Measurements from ENCODE around the gene F7.
A peak's percentile ranks its signal among the peaks of the same experiment; 100 is the strongest.

Gene F7

DNA sequence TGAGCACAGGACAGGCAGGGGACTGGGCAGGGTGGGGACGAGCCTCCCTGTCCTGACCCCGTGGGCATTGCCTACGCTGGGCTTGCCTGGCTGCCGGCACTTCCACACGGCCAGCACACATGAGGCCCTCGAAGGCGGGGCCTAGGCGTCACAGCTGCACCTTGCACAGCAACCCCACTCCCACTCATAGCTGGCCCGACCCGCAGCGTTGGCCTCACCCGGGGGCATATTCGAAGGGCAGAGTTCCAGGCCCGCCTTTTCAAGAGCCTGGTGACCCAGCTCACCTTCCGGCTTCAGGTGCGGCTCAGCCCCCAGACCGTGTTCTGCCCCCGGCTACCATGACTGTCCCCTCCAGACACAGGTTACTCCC is 36.0 kb downstream of the F7 start:
- no peak for DNase-seq

DNA sequence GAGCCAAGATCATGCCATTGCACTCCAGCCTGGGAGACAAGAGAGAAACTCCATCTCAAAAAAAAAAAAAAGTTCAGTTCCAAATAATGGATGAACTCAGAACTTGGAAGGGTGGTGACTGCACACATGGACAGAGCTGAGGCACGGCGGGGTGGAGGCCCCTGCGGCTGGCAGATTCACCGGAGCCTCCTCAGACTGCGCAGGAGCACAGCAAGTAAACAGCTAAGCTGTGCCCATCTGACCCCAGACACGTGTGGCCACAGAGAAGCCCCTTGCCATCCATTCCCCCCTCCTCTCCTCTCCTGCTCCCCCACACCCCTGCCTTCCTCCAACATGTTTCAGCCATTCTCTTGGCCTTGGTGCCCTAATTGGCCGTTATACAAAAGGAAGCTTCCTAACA is 37.3 kb downstream of the F7 start:
- DNase-seq: no peak

DNA sequence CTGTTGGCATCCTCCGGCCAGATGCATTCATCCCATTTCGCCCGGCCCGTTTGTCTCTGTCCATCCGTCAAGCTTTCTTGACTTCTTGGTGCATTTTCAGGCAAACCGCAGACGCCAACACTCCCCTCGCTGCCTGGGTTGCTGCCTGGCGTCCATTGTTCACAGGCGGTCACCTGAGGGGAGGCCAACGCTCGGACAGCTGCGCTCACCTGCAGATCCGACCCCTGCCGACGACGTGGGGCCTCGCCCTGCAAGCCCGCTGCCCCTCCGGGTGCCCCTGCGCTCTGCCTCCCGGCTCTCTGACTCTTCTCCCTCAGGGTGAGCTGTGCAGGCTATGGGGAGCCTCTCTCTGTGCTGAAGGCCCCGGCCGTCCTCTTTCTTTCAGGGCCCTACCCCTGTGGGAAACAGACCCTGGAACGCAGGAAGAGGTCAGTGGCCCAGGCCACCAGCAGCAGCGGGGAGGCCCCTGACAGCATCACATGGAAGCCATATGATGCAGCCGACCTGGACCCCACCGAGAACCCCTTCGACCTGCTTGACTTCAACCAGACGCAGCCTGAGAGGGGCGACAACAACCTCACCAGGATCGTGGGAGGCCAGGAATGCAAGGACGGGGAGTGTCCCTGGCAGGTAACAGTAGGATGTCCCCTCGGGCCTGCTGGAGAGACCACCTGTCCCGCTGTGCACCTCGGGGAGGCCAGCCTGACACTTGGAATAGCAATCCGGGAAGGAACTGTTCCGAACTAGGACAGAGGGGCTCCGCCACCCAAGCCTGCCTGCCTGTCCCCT is 38.1 kb downstream of the F7 start:
- DNase-seq: no peak

DNA sequence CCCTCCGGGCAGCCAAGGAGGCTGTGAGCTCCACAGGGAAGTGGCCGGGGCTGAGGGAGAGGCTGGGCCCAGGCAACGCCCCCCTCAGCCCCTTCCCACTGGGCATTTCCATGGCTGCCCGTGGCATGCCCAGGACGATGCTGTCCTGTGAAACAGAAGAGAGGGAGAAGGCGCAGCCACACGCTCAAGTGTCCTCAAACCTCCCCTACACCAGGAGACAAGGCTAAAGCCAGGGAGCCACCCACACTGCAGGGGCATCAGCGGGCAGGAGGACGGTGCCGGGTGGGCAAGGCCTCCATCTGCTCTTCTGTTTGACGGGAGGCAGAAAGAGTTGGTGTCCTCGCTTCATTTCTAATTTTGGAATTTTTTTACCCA is 38.7 kb downstream of the F7 start:
- DNase-seq: no peak

DNA sequence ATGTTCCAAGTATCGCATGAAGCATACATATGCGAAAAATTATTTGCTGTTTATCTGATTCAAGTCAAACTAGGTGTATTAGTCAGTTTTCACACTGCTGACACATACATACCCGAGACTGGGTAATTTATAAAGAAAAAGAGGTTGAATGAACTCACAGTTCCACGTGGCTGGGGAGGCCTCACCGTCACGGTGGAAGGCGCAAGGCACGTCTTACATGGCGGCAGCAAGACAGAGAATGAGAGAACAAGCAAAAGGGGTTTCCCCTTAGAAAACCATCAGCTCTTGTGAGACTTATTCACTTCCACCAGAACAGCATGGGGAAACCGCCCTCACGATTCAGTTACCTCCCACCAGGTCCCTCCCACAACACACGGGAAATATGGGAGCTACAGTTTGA is 39.9 kb downstream of the F7 start:
- DNase-seq: no peak

DNA sequence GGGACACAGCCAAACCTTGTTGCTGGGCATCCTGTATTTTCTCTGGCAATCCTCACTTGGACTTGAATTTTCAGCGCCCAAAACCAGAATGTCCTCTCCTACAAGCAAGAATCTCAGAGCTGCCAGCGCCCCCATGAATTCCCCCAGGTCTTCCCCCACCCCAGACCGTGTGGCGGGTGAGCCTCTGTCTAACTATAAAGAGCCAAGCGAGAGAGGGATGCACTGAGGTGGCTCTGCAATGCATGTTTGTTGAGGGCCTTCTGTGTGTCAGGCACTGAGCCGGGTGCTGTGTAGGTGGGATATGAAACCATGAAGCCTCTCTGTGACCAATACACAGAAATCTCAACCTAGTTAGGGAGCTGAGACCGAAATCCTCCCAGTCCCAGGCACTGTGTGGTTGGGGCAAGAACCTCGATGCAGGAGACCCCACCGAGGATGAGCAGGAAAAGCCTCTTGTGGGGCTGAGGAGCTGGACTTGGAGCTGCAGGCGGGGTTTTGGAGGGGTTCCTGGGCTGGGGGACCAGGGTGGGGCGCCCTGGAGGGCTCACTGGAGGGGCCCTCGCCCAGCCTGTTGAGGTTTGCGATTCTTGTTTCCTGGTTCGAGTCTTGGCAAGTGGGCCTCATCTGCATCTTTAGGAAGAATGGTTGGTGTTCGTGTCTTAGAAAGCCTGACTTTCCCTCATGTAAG is 40.5 kb downstream of the F7 start:
- no peak for DNase-seq

DNA sequence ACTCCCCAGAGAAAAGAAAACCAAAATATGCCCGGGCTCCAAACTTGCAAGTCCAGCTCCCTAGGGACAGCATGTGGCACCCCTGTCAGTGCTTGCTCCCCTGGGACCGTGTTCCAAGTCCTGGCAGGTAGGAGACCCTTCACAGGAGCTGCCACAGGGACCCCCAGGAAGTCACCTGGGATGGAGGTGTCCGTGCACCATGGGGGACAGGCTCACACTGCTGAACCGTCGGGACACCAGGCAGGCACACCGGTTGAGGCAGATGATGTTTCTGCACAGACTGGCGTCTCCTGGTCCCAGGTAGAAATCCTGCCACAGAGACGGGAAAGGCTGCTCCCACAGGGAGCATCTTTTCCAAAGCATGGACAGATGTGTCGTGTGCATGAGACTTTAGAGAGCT is 41.2 kb downstream of the F7 start:
- no peak for DNase-seq

DNA sequence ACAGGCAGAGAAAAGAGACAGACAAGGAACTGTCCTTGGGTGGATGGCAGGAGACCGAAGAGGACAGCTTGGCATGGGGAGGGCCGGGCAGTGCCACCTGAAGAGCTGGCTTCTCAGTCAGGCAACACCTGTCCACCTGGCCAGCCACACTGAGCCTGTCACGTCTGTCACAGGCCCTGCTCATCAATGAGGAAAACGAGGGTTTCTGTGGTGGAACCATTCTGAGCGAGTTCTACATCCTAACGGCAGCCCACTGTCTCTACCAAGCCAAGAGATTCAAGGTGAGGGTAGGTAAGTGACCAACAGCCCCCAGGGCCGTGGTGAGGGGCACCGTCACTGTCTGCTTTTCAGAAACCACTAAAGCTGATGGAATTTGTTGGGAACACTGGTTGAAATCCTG is 41.6 kb downstream of the F7 start:
- DNase-seq: no peak

DNA sequence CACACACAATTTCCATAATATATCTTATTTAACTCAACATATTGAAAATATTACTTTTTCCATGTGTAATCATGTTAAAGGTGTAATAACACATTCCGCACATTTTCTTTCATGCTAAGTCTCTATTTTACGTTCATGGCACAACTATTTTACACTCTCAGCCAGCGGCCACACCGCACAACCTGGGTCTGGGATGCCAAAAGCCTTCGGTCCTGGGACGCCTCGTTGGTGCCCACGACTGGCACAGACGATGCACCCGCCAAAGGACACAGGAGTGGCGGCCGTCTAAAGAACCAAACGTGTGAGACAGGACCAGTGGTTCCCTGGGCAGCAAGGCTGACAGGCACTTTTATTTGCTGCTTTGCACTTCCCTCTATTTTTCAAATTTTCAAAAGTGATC is 42.8 kb downstream of the F7 start:
- no peak for DNase-seq

DNA sequence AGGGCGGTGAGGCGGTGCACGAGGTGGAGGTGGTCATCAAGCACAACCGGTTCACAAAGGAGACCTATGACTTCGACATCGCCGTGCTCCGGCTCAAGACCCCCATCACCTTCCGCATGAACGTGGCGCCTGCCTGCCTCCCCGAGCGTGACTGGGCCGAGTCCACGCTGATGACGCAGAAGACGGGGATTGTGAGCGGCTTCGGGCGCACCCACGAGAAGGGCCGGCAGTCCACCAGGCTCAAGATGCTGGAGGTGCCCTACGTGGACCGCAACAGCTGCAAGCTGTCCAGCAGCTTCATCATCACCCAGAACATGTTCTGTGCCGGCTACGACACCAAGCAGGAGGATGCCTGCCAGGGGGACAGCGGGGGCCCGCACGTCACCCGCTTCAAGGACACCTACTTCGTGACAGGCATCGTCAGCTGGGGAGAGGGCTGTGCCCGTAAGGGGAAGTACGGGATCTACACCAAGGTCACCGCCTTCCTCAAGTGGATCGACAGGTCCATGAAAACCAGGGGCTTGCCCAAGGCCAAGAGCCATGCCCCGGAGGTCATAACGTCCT is 43.4 kb downstream of the F7 start:
- no peak for DNase-seq

DNA sequence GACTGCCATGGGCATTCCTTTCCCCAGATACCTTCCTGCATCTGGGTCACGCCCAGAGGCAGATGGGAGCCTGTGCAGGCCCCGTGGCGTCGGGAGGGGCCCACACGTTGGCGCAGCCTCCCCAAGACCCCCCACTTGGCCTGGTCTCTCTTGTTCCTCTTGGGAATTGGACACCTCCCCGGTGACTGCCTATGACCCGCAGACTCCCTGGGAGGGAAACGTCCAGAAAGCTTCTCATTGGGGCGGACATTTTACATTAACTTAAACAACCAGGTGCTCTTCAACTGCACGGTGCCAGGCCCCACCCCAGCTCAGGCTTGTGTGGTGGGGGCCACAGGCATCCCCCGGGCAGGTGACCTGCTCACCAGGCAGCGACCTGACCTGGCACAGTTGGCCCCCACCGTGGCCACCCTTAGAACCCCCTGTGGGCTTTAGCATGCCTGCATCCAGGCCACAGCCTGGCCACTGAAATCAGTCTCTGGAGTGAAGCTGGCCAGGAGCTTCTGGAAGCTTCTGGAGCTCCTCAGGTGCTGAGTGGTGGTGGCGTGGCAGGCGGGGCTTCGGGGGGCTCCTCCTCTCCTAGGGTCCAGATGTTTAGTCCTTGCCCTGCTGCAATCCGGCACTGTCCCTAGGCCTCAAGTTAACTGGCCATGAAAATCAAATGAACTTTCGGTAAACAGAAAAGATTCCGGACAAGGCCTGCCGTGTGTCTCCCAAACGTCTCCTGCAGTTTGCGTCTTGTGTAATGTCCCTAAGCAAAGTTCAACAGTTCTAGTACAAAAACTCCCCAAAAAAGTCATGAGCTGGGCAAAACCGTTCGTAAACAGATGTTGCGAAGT is 44.3 kb downstream of the F7 start:
- no peak for DNase-seq

DNA sequence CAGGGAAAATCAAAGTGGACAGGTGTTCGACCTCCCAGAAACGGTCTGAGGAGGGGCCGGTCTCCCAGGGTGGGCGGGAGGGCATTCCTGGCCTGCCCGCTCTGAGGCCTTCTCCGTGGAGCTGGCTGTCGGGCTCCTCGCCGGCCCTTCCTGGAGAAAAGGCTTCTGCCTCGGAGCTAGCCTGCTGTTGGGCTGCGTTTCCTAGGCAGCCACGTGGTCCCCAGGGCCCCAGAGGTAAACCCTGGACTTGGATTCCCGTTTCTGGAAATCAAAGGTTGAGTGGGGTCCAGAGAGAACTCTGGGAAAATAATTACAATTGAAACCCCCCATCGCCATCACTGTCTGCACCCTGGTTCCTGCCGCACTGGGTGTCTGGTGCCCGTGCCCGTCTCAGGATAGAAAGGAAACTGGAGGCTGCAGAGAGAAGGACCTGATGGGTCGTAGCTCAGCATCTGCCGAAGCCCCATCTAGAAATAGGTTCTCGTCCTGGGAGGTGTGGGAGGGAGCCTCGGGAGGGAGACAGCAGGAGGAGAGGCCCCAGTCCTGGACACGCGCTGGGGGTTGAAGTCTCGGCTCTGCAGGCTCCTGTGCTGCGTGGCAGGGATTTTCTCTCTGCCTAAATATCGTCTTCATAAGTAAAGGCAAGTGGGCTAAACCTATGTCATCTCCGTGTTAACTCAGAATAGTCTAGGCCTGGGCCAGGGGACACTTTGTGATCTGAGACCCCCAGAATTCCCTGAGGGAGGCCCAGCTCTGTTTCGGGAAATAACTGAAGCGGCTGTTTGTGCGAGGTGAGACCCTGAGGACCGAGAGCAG is 45.2 kb downstream of the F7 start:
- no peak for DNase-seq

DNA sequence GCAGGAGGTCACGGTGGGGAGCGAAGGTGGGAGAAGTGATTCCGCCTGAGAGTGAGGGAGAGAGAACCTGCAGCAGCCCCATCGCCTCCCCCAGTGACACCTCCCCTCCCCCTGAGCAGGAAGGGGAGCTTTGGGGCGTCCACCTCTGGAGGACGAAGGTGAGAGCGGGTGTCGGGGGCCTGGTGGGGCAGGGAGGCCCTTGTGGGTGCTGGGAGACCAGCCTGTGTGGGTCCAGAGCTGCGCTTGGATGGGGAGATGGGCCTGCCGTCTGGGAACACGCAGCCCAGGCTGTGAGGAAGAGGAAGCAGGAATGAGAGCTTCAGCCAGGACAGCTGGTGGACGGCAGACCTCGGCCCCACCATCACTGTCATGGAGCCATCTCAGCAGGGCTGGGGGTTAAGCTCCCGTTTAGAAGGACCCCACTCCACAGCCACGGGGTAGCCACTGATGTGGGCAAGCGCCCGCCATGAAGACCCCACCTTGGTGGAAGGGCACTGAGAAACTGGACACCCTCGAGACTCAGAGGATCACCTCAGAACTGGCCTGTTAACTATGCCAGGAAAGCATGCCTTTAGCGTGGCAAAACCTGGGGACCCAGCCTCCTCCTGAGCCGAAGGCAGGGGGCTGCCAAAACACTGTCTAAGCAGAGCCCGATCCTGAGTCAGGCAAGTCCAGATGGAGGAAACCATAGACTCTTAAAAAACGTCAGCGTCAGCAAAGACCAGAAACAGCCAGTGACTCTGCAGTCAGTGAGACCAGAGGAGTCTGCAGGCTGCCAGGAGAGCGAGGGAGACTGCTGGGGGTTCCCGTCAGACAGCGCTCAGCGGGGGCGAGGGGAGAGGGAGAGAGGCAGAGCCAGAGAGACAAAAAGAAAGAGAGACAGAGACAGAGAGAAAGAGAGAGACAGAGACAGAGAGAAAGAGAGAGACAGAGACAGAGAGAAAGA is 46.4 kb downstream of the F7 start:
- DNase-seq: no peak

DNA sequence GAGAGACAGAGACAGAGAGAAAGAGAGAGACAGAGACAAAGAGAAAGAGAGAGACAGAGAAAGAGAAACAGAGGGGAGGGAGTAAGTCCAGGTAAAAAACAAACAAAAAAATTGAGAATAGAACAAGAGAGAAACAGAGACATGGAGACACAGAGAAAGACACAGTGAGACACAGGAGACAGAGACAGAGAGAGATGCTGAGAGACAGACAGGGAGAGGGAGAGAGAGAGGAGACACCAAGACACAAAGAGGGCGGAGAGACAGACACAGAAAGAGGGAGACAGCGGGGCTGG is 47.0 kb downstream of the F7 start:
- no peak for DNase-seq

DNA sequence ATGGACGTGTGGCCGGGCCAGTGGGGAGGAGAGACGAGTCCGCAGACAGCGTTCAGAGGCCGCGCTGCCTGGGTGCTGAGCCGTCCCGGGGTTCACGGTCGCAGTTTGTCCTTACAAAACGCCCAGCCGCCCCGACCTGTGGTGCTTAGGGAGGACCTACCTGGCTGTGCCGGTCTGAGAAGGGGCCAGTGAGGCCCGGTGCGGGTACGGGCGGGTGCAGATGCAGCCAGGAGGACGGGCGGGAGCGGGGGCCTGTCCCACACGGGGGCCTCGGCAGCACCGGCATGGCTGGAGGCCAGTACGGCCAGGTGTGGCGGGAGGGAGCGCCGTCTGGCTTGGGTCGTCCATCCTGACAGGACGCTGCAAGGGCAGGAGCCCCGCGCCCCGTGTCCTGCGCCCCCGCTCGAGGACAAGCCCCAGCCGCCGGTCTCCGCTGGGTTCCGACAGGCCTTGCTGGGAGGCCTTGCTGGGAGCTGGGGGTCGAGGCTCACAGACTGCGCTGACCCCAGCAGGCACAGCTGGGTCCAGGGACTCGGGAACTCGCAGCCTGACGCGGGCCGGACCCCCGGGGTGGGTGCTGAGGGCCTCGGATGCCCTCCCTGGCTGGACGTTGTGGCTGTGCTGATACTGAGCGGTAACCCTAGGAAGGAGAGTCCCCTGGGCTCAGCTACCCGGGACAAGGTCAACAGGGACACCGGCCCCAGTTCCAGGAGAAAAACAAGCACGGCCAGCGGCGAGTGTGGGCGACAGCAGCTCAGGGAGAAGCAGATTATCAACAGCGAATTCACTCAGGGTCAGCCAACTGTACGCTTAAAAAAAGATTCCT is 47.6 kb downstream of the F7 start:
- no peak for DNase-seq

DNA sequence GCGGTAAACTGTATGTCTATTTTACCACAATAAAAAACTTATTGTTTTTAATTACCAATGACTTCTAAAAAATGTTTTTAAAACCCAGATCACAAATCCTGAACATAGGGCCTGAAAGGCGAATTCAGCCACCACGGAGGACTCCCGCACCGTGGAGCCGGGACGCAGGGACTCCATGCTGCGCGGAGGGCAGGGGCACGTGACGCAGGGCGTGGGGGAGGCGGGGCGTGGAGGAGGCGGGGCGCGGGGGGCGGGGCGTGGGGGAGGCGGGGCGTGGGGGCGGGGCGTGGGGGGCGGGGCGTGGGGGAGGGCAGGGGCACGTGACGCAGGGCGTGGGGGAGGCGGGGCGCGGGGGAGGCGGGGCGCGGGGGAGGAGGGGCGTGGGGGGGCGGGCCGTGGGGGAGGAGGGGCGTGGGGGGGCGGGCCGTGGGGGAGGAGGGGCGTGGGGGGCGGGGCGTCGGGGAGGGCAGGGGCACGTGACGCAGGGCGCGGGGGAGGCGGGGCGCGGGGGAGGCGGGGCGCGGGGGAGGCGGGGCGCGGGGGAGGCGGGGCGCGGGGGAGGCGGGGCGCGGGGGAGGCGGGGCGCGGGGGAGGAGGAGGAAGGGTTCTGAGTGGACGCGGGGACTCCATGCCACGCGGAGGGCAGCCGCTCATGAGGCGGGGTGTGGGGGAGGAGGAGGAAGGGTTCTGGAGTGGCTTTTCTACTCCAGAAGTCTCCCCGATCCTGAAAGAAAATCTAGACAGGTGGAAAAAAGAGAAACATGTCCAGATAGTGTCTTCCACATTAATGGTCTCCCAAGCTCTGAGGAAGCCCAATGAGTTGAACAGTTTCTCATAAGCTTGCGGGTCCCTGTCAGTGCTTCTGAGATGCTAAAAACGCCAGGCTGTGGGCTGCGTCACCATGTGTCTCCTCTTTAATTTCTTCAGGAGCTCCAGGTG is 48.5 kb downstream of the F7 start:
- DNase-seq: peak; percentile 53

DNA sequence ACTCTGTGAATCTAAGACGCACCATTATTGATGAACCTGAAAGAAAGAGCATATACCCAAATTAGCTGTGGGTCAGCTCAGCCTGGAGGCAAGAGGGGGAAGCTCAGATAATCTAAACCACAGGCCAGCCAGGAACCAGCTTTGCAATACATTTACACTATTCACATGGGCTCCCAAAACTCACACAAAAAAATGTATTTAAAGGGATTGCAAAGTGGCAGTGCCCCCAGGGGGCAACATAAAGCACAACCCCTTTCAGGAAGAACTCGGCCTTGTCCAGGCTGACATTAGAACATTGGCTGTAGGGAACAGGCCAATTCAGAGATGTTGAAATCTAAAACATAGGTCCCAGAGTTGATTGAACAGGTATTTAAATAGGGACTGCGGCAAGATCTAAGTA is 49.6 kb downstream of the F7 start:
- DNase-seq: peak; percentile 42

DNA sequence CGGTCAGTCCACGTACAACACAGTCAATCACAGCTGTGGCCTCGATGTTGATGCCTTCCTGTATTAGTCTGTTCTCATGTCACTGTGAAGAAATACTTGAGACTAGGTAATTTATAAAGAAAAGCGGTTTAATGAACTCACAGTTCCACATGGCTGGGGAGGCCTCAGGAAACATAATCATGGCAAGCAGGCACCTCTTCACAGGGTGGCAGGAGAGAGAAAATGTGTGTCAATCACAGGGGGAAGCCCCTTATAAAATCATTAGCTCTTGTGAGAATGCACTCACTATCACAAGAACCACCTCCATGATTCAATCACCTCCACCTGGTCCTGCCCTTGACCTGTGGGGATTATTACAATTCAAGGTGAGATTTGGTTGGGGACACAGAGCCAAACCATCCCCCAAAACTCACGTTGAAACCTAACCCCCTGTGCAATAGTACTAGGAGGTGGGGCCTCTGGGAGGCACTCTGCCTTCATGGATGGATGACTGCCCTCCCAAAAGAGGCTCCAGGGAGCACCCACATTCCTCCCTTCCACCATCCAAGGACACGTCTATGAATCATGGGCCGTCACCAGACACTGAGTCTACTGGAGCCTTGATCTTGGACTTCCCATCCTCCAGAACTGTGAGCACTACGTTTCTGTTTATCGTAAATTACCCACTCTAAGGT is 50.5 kb downstream of the F7 start:
- no peak for DNase-seq
